Stimulated activated CD4-positive, alpha-beta T cell treated with anti-CD3 and anti-CD28 coated beads, TNF-alpha, amount 100 ng/mL, for 4 hours (primary cell): ENCODE results near the gene ZNF385A.

Experiments
- DNase-seq, 3 experiments: peaks; one replicate each; pipeline ENCODE4 v3.0.0-alpha.2; 2020; ENCODE audit warnings: low read depth in 3 of 3

Gene ZNF385A

DNA sequence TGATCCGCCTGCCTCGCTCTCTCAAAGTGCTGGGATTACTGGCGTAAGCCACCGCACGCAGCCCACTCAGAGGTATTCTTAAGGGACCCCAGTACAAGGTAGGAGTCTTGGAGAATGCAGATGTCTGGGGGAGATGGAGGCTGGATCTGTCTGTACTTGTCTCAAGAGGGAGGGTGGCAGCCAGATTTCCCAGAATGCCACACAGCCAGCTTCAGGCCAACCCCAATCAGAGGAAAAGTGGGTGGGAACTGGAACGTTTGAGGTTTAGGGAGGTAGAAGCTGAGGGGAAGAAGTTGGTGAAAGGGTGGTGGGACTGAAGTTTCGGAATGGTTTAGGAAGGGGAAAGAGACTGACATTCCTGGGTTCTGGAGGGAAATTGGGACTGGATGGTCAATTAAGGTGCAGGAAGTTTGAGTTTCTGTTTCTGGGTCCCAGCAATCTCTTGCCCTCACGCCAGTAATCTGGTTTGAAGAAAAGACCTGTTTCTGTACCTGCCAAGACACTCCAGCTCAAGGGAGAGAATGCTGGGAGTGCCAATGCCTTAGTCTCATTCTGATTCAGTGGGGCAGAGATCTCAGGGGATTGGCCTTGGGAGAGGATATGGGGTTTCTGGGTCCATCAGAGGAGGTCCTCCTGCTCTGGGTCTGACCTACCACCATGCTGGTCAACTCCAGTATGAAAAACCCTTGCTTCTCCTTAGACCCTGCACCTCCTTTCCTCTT, 8.1 kb upstream of the ZNF385A start:
- DNase-seq: no peak

DNA sequence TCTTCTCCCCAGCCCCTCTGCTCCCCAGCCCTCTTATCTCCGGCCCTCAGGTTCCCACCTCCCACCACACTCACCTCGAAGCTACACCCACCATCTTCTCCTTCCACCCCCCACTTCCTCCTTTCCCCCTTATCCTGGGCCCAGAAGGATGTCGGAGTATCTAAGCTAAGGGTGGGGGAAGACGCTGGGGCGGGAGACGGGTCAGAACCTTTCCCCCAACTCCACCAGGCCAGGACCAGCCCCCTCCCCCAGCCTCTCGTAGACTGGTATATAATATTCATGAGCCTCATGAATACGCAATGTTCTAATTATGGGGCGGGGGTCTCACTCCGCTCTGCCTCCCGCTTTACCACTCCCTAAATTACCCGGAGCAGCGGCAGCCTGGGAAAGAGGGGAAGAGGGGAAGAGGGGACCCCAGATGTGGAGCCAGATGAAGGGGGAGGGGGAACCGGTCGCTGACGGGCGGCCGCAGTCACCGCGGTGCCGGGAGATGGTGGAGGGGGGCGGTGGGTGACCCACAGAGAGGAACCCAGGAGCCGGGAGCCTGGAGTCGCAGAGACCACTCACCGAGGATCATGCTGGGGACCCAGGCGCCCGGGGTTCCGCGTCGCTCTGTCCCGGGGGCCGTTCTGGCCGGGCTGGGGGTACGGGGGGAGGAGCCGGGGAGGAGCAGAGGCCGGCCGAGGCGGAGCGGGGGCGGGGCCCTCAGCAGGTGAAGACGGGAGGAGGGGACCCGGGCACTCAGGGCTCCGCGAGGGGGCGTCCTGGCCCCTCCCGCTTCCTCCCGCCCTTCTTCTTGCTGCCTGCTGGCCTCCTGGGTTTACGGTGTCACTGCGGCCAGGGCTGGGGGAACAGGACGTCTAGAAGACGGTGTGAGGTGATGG, 6.4 kb upstream of the ZNF385A start:
- DNase-seq: peak; percentile 52 to 54 (median 53)

DNA sequence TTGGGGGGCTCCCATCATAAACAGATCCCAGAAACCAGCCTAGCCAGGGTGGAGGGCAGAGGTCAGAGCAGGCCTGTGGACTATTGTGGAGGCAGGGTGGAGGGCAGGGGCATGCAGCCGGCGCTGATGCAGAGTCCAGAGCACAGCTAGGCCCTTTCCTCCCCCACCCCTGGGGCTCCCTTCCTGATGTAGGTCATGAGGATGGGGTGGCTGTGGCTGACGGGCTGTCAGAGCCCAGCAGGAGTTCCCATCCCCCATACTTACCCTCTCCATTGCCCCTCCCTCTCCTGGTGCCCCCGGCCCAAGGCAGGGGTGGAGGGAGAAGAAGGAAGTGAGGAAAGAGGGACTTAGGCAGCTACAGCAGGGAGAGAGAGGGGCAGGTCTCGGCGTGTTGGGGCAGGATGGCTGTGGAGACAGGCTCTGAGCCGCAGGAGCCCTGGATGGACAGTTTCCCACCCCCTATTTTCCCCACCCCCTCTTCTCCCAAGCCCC, 5.7 kb upstream of the ZNF385A start:
- no peak for DNase-seq

DNA sequence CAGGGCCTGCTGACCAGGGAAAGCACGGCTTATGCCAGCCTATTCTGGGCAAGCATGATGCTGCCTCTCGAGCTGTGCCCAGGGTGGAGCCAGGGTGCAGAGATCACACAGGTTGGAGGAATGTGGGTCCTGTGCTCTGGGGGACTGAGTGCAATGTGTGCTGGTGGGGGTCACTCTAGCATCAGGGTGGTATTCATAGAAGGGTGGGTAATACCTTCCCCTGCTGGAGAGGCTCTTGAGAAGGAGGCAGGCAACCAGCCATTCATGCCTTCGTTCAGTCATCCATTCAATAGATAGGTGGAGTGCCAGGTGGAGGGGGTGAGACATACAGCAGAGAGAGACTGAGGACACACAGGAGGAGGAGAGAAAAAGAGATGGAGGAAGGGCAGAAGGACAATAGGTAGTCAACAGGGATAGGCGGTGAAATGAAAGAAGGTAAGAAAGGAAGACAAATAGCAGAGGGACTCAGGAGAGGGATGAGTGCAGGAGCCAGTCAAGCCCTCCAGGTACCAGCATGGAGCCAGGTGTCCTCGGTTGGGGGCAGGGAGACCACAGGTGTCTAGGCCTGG, 5.2 kb upstream of the ZNF385A start:
- no peak for DNase-seq

DNA sequence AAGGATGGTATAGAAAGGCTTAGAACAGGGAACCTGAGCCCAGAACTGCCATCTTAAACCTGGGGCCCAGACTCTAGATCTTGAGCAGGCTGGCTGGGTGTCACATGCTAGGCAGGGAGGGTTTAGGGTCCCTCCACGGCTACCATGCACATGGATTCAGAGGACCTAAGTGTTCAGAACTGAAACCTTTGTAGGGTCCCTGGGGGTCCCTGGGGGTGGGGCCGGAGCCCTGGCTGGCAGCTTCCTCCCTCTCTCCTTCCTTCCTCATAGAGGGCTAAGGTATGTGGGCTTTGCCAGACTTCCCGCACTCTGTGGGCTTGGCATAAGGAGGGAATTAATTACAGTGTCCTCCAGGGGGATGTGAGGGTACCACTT, 4.6 kb upstream of the ZNF385A start:
- DNase-seq: no peak

DNA sequence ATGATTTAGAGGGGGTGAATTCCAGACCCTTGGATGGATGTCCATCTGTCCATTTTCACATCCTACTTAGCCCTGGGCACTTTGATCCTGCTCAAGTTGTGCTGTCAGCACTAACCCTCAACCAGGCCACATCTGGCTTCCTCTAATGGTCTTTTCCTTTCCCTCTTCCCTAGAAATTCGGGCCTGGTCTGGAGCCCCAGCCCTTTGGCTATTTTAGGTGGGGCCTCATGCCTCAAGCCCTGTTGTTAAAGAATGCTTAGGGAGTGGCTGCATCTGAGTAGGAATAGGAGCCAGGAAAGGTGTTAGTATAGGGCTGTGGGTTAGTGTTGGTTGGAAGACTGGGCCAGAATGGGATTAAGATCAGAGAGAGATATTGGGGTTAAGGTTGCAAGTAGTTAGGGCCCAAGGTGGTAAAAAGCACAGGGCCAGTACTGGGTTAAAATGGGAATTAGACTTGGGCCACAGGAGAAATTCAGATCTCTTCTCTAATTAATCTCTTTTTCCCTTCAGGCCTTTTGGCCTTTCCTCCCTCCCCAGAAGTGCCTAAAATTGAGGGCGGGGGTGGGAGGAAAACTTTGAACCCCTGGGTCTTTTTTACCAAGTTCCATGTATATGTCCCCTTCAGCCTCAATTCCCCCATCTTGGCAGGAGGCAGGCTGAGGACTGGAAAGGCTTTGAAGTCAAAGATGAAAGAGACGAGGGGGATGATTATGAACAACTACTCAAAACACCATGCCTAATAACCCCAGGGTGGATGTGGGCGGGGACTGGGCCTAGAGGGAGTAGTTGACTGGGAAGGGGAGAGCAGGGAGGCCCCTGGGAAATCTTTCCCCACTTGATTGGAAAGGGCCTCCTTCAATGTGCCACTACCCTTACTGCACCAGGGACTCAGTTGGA, 4.0 kb upstream of the ZNF385A start:
- no peak for DNase-seq

DNA sequence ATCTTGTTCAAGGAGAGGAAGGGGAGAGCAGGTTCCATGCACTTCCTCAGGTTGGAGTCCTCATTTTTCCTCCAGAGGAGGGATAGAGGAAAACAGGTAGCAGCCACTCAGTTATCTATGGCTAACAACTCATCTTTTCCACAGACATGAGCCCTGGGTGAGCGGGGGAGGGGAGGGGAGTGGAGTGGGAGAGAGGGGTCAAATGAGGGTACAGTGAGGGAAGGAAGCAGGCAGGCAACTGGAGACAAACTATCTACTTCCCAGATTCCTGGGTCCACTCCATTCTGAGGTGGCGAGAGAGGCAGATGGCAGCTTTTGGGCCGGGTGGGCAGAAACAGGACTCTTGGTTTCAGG, 2.6 kb upstream of the ZNF385A start:
- DNase-seq: no peak

DNA sequence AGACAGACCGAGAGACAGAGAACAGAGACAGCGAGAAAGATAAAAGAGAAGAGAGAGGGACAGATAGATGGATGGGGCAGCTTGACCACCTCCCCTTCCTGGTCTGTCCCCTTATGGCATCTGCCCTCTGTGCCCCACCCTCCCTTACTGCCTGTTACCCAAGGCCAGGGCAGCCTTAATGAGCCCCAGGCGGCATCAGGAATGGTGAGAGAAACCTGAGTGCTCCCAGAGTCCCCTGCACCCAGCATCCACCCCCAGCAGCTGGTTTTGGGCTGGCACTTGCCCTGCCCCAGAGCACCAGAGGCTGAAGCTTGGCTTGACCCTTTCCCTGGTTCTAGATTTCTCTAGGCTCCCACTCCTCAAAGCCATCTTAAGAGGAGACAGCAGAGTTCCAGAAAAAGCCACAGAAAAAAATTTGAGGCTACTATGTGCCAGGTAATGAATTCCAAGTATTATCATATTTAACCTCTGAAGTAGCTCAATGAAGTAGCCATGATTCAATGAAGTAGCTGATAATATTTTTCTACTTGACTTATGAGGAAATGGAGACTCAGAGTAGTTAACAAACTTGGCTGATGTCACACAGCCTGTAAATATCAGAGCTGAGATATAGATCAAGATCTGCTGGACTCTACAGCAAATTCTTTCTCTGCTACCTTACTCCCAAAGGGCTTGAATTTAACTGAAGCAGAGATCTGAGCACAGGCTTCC, 2.0 kb upstream of the ZNF385A start:
- no peak for DNase-seq

DNA sequence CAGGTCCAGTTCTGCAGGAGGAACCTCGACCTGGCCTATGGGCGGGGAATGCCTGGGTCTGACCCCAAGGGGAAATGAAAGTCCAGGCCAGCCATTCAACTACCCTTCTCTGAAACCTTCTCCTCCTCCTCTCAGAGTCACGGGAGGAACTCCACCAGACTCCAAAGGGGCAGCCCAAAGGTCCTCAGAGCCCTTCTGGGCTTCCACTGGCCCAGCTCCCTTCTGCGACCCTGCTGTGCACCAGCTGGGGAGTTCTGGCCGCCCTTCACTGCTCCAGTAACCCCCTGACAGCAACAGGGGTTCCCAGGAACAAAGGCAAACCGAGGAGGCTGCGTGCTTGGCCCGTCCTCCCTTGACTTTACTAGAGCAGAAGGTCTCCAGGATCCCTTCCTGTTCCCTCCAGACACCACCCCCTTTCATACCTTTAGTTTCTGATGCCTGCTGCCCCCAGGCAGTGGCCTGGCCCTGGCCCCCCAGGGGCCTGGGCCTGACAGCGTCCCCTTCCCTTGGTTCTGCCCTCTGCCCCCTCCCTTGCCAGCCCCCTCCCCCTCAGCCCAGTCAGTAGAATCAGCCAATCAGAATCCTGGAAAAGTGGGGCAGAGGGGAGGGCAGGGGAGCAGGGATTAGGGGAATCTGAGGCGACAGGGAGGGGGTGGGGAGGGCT, 850 bp upstream of the ZNF385A start:
- DNase-seq: no peak

DNA sequence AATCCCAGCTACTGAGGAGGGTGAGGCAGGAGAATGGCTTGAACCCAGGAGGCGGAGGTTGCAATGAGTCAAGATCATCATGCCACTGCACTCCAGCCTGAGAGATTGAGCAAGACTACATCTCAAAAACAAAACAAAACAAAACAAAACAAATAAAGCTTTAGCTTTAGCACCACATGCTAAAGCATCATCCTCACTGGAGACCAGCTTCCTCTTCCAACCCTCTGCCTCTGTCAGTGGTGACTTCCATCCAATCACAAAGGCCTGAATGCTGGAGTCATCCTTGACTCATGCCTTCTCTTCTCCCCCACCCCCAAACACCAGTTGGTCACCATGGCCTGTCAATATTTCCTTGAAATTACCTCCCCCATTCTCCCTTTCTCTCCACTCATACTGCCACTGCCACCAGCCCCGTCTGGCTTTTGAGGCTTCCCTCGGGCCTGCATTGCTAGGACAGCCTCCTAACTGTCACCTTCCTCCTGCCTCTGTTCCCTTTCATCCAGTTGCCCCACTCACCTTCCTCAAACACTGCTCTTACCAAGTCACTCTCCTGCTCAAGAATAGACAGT, 1.4 kb downstream of the ZNF385A start:
- no peak for DNase-seq

DNA sequence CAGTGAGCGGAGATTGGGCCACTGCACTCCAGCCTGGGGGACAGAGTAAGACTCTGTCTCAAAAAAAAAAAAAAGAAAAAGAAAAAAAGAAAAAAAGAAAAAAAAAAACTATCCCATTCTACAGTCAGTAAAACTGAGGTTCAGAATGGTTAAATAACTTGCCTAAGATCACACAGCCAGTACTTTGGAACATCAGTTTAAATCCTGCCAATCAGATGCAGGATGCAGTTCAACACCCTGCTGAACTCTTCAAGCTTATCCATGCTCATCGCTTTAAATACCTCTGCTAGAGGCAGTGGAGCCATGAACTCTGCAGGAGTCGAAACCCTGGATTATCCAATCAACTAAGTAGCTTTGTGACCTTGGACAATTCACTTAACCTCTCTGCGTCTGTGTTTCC, 3.4 kb downstream of the ZNF385A start:
- no peak for DNase-seq

DNA sequence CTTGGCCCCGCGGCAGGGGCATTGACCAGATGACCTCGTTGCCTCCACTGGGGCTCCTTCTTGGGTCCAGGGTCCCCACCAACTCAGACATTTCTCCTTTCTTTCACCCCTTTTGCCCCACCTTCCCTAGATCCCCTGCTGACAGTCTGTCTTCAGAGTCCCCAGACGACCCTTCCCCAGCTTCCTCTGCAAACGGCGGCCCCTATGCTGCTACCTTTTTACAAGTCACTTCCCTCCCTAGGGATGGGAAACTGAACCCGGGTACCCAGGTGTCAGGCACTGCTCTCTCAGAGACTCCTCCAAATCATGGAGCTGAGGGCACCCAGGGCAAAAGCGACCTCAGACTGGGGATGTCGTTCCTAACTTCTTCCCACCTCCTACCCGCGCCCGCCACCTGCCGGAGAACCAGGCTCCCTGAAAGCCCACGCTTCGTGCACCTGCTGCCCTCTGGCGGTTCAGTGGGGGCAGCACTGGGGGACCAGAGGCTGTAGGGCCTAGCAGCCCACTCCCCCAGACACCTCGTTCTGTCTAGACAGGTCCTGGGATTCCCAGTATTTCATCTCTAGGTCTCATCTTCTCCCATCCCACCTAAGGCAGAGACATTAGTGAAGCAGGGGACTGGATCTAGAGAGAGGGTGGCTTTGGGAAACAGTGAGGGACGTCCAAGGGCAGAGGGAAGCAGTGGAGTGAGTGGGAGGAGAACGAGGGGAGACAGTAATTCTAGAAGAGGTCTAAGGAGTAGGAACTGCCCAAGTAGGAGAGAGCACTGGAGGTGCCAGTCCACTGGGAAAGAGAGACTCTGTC, 4.9 kb downstream of the ZNF385A start:
- peak; percentile 77 to 83 (median 79) for DNase-seq

DNA sequence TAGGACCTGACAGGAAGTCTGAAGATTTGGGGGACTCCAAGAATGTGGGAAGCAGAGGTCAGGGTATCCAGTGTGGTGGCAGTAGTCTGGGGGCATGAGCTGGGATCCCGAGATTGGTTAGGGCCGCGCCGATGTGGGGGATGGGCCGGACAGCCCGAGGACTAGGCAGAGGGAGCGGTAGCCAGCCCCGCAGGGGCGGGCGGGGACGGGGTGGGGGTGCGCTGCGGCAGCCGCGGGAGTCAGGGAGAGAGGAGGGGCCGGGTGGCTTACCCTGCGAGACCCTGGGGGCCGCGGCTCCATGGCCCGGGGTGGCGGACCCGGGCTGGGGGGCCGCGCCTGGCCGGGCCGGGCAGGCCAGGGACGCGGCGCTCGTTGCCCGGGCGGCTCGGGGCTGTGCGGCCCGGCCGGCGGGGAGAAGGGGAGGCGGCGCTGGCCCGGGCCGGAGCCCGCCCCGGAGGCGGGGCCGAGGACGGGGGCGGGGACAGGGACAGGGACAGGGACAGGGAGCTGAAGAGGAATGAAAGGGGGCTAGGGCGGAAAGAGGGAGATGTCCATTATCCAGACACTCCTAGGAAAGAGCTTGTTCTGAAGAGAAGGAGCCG, 5.6 kb downstream of the ZNF385A start:
- DNase-seq: no peak

DNA sequence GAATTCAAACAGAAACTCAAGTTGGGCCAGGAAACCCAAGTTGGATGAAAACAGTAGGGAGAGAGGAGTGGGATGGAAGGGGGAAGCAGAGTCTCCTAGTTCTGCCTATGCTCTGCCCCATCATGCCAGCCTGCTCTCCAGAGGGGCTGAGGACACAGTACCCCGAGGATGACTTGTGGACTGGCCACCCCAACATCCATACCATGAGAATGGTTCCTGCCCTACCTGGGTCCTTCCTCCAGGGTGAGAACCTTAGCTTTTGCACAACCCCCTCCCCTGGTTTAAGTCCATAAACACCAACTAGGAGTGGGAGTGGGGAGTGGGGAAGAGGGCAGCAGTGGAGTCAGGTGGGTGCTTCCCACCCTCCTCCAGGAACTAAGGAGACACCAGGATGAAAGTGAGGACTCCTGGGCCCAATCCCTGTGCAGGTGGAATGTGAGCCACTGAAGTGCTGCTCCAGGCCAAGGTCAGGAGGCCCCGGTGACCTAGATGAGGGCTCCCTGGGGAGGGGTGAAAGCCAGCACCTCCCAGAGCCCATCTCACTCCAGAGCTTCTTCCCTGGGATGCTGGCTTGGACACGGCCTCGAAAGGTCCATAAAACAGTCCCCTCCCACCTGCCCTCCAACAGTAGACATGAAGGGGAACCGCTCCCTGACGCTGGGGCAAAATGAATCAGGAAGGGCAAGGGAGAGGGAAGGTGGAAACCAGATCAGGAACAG, 6.6 kb downstream of the ZNF385A start:
- no peak for DNase-seq

DNA sequence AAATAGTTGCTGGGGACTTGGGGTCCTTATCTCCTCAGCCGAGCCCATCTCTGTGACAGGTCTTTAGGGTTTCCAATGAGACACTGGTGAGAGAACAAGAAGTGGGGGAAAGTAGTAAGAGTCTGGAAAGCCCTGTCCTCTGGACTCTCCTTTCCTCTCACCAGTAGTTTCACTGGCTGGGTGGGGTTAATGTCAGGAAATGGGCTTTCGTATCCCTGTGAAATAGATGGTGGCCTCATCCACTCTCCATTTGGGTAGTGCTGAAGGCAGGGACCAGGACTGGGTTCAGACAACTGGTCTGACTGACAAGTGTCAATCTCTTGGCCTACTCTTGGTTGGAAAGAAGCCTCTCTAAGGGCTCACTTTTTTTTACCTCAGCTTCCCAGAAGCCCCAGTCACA, 7.5 kb downstream of the ZNF385A start:
- no peak for DNase-seq

DNA sequence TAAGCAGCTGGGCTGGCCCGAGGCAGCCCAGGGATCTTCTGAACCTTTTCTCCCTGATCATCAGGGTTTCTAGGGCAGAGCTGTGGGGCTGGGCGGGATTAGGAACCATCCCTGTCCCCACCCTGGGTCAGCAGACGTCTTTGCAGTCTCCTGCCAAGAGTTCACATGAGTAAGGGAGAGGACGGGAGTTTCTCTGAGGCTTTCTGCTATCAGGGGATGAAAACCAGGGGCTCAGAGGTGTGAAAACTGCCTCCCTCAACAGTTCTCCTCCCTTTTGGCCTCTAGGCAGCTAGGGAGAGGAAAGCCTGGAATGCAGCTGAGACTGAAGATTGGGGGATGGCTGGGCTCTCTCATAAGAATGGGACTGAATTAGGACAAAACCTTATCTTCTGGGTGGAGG, 7.9 kb downstream of the ZNF385A start:
- no peak for DNase-seq

DNA sequence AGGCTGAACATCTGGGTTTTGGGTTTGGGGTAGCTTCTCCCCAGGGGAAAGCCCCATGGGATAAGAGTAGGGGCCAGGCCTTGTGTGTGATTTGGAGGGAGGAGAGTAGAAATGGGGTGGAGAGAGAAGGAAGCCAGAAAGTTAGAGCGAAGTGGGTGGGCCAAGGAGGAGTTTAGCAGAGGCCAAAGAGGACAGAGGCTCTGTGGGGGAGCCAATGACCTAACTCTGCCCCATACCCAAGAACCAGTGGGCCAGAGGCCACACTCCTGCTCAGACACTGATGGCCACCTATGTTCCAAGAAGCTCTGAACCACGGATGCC, 9.3 kb downstream of the ZNF385A start:
- no peak for DNase-seq

DNA sequence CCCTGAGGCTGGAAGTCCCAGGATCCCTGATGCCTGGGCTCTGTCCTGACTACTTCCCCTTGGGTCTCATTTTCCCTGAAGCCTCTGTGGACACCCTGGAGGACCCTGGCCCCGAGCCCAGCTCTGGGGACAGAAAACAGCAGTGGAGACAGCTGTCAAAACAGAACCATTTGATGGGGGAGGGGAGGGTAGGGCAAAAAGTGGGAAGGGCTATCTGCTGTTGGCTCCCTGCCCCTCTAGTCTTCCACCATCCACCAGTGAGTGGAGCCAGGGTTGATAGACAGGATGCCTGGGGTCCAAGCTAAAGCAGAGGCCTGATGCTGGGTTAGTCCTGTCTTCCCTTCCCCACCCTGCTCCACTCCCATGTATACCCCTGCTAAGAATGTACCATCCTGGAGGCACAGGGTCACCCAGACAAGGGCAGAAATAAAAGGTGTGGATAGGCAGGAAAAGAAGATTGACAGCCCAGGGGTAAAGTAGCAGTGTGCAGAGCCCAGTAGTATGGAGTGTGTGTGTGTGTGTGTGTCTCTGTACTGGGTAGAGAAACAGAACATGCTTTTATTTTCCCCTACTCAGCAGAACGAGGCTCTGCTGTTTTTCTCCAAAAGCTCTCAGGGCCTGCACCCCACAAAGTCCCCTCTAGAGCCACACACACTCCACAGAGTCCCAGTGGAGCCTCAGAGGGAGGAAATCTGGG, 9.8 kb downstream of the ZNF385A start:
- DNase-seq: no peak
